Adrenal gland (tissue), 12 donors: ENCODE measurements around the gene SLC25A26. TPM values are rescaled to one million over a fixed set of nuclear protein-coding genes. Genes with fewer than 3 reads are reported as not detected.

Experiments used
- DNase-seq, 7 donors: peaks; one replicate each; pipeline ENCODE4 v3.0.0-alpha.2; 2019 to 2020
- H3K27ac ChIP-seq, 5 donors: fragments of 200-600 bp; sonication (generic) in 4 of 5; 1 replicate in 3 of 5; 2 replicates in 2 of 5; pipeline versions ENCODE4 v1.5.1 to v1.8.0; 2016 to 2020; ENCODE audit warnings: mild to moderate bottlenecking in 1 of 5
- H3K27me3 ChIP-seq: fragments of 200-600 bp; 2 replicates; pipeline ENCODE4 v1.8.0; 2021
- H3K36me3 ChIP-seq, 2 donors: fragments of 200-600 bp; replicated peaks in 1 of 2; 1 replicate in 1 of 2; 2 replicates in 1 of 2; pipeline versions ENCODE4 v1.5.1 to v1.8.0; 2018 to 2022
- H3K4me1 ChIP-seq, 2 donors: fragments of 200-600 bp; replicated peaks in 1 of 2; 1 replicate in 1 of 2; 2 replicates in 1 of 2; pipeline versions ENCODE4 v1.5.1 to v1.8.0; 2018 to 2021
- H3K4me3 ChIP-seq, 4 donors: fragments of 200-600 bp; sonication (generic) in 3 of 4; one replicate each; pipeline ENCODE4 v1.5.1; 2016 to 2018
- H3K9me3 ChIP-seq, 3 donors: fragments of 200-600 bp; sonication (generic) in 1 of 3; replicated peaks in 1 of 3; 1 replicate in 2 of 3; 2 replicates in 1 of 3; pipeline versions ENCODE4 v1.5.1 to v1.8.0; 2016 to 2021
- CTCF ChIP-seq, 6 experiments: fragments of 450-650 bp in 4 of 6; fragments of 200-600 bp in 2 of 6; sonication (generic) in 1 of 6; IDR thresholded peaks; 1 replicate in 5 of 6; 2 replicates in 1 of 6; pipeline versions ENCODE4 v1.5.1 to v1.8.0; 2016 to 2021; ENCODE audit warnings: antibody characterized with exemption in 6 of 6, mild to moderate bottlenecking in 2 of 6, moderate library complexity in 1 of 6
- POLR2A ChIP-seq, 2 donors: fragments of 450-650 bp; IDR thresholded peaks; one replicate each; pipeline ENCODE4 v1.6.1; 2017; ENCODE audit warnings: antibody characterized with exemption in 2 of 2, mild to moderate bottlenecking in 2 of 2, moderate library complexity in 1 of 2
- WGBS, 4 donors: extraction: QIAGEN DNeasy Blood & Tissue Kit in 2 of 4; methylation state at CpG; one replicate each; pipeline versions ENCODE4 v1.1.5 to v1.1.7; 2013 to 2017; 5-methylcytosine and 5-hydroxymethylcytosine counted together
- intact Hi-C, 2 donors: fragments of 100-400 bp; cut with DNase I; formaldehyde crosslinking; loops; one replicate each; pipeline versions ENCODE4 v1.14.1 to v1.15.0; 2022 to 2023
- polyA plus RNA-seq, 3 donors: library from polyadenylated mRNA; stranded (reverse); fragments of 200-250 nt in 2 of 3; fragments of 350-450 nt in 1 of 3; fragmentation: Illumina TruSeq in 1 of 3; extraction: RNeasy Lipid Tissue Mini Kit (QIAGEN cat#74804) in 1 of 3; gene quantifications; one replicate each; pipeline ENCODE4 v1.2.3, GENCODE V29; 2013 to 2014
- total RNA-seq, 9 donors: library from RNA; depleted of rRNA in 4 of 9; stranded (reverse); fragments of >200 nt in 4 of 9; fragments of 120-200 nt in 1 of 9; fragmentation: NEBNext Ultra II Directional in 1 of 9; extraction: Animal tissue kit (Norgen Biotek cat#: 25700) in 1 of 9; gene quantifications; one replicate each; pipeline versions ENCODE4 v1.1.0 to v1.2.4, GENCODE V29; 2013 to 2023
- donor health status: healthy with polysubstance abuse.
- donor health status: Bipolar disorder and iron deficiency.
- donor health status: DM: yes; HTN: yes; CAD: no.
- donor health status: DM: no; HTN: no; CAD: no.
- donor health status: DM: no; HTN: no; CAD: no.
- donor health status: DM: yes; HTN: yes; CAD: no.

SLC25A26 gene
- total and polyA plus RNA-seq, 12 donors, result 9.5 to 38.2 (median 22.2) TPM

GRCh38 chr3:66335671-66336070 is 114.9 kb downstream of the SLC25A26 start:
- 93 to 98% (median 96%) methylated on average over 2 of the region's 2 CpGs for WGBS, 4 donors
- H3K36me3 ChIP-seq, result no peaks in the 10 kb centered on the region
- intact Hi-C loops, result no loop called here
- H3K4me3 ChIP-seq, result no peak overlapping the region
- no peaks in the 10 kb centered on the region for H3K27me3 ChIP-seq
- no peak for DNase-seq
- no peaks in the 10 kb centered on the region for H3K4me1 ChIP-seq
- TF ChIP-seq CTCF (IDR thresholded peaks at IDR 0.05), result no peak
- no peak for TF ChIP-seq POLR2A (IDR thresholded peaks at IDR 0.05)
- H3K9me3 ChIP-seq, result no peaks in the 10 kb centered on the region
- no peak overlapping the region for H3K27ac ChIP-seq

GRCh38 chr3:66336333-66336766 is 115.5 kb downstream of the SLC25A26 start:
- no peak overlapping the region for H3K27ac ChIP-seq
- no peaks in the 10 kb centered on the region for H3K27me3 ChIP-seq
- intact Hi-C loops, result no loop called here
- no peaks in the 10 kb centered on the region for H3K36me3 ChIP-seq
- TF ChIP-seq CTCF (IDR thresholded peaks at IDR 0.05) (no peak), POLR2A (IDR thresholded peaks at IDR 0.05) (no peak)
- no peaks in the 10 kb centered on the region for H3K9me3 ChIP-seq
- no peak for DNase-seq
- H3K4me3 ChIP-seq, result no peak overlapping the region
- peaks cover 0 to 3% of the 10 kb centered on the region in 2 donors for H3K4me1 ChIP-seq
- 36 to 45% (median 41%) methylated on average over 4 of the region's 4 CpGs for WGBS, 4 donors

- intact Hi-C loops, result no loop called here
- H3K4me1 ChIP-seq, result peaks cover 0 to 8% of the 10 kb centered on the region in 2 donors
- TF ChIP-seq POLR2A (IDR thresholded peaks at IDR 0.05) (no peak), CTCF (IDR thresholded peaks at IDR 0.05) (no peak)
- no peaks in the 10 kb centered on the region for H3K9me3 ChIP-seq
- DNase-seq, result no peak
- no peaks in the 10 kb centered on the region for H3K36me3 ChIP-seq
- H3K27me3 ChIP-seq, result no peaks in the 10 kb centered on the region
- no peak overlapping the region for H3K27ac ChIP-seq
- 64 to 77% (median 72%) methylated on average over 3 of the region's 3 CpGs for WGBS, 4 donors
- no peak overlapping the region for H3K4me3 ChIP-seq
Observed at GRCh38 chr3:66338927-66339326, 118.1 kb downstream of the SLC25A26 start.

GRCh38 chr3:66342717-66343356 is 122.0 kb downstream of the SLC25A26 start:
- Histone ChIP-seq H3K9me3 (no peaks in the 10 kb centered on the region), H3K4me1 (peaks cover 0 to 8% of the 10 kb centered on the region in 2 donors), H3K36me3 (no peaks in the 10 kb centered on the region), H3K27ac (no peak overlapping the region), H3K4me3 (no peak overlapping the region), H3K27me3 (no peaks in the 10 kb centered on the region)
- WGBS, 4 donors, result 81 to 91% (median 87%) methylated on average over 8 of the region's 8 CpGs
- TF ChIP-seq POLR2A (IDR thresholded peaks at IDR 0.05) (no peak), CTCF (IDR thresholded peaks at IDR 0.05) (no peak)
- no peak for DNase-seq
- intact Hi-C loops, result no loop called here
